ENCODE results near the gene VWA3B. TPM values are rescaled to one million over a fixed set of nuclear protein-coding genes. Genes with fewer than 3 reads are reported as not detected.

The VWA3B gene
- total RNA-seq, 8 experiments from 2014 or later: 0.17 to 2.1 (median 0.44) TPM

- Histone ChIP-seq H3K4me1 (replicated peaks in 1 of 2) (peaks cover 0 to 7% of the 10 kb centered on the region in 2 donors), H3K4me3 (no peak overlapping the region), H3K27ac (no peak overlapping the region)
- in situ Hi-C loops (cut with MboI; ENCODE audit: low pct_unique_long_range_greater_than_20kb in 2 of 9, low sequenced_read_pairs in 9 of 9, unreplicated experiment in 9 of 9): no loop called here
- ATAC-seq (replicated peaks in 6 of 8): peak in 2 of 8 experiments; percentile 57 to 60
- WGBS, 10 experiments: 54 to 100% (median 97%) methylated on average over 2 to 4 of the region's 4 CpGs; no CpG with 5 or more reads in 2 of the 10 experiments
These were observed 21.2 kb upstream of the VWA3B start for GRCh38 chr2:98065808-98066207.

DNA sequence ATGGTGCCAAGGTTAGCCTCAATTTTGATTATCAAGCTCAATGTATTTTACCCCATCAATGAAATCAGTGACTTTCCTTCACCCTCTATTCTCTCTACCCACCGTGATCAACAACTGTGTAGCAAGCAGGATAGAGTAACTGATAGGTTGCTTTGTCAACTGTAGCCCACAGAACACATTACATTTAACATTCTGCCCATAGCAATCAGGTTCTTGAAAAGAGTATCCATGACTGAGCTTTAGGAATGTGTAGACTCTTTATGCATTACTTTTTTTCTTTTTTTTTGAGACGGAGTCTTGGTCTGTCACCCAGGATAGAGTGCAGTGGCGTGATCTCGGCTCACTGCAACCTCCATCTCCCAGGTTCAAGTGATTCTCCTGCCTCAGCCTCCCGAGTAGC, 19.8 kb upstream of the VWA3B start:
- no peak overlapping the region for H3K4me3 ChIP-seq
- peak in 3 of 8 experiments; percentile 55 to 93 (median 71) for ATAC-seq (replicated peaks in 6 of 8)

GRCh38 chr2:98070081-98070480, 16.9 kb upstream of the VWA3B start:
- Histone ChIP-seq H3K27ac (no peak overlapping the region), H3K4me3 (no peak overlapping the region), H3K4me1 (replicated peaks in 1 of 2) (peaks cover 0 to 2% of the 10 kb centered on the region in 2 donors)
- in situ Hi-C loops (cut with MboI; ENCODE audit: low pct_unique_long_range_greater_than_20kb in 2 of 9, low sequenced_read_pairs in 9 of 9, unreplicated experiment in 9 of 9): no loop called here
- WGBS, 10 experiments: 0 to 79% (median 44%) methylated on average over 1 to 8 of the region's 11 CpGs; no CpG with 5 or more reads in 4 of the 10 experiments
- ATAC-seq (replicated peaks in 6 of 8): no peak

More for the DNA sequence above, 19.8 kb upstream of the VWA3B start:
- in situ Hi-C loops (cut with MboI; ENCODE audit: low pct_unique_long_range_greater_than_20kb in 2 of 9, low sequenced_read_pairs in 9 of 9, unreplicated experiment in 9 of 9): no loop called here
- Histone ChIP-seq H3K4me1 (replicated peaks in 1 of 2) (peaks cover 0 to 7% of the 10 kb centered on the region in 2 donors), H3K27ac (no peak overlapping the region)
- WGBS, 10 experiments: 30 to 100% (median 75%) methylated on average over 1 to 3 of the region's 5 CpGs; no CpG with 5 or more reads in 3 of the 10 experiments

GRCh38 chr2:98072442-98072841, 14.5 kb upstream of the VWA3B start:
- Histone ChIP-seq H3K4me1 (replicated peaks in 1 of 2) (peaks cover 0 to 2% of the 10 kb centered on the region in 2 donors), H3K27ac (no peak overlapping the region), H3K4me3 (no peak overlapping the region)
- no peak for ATAC-seq (replicated peaks in 6 of 8)
- in situ Hi-C loops (cut with MboI; ENCODE audit: low pct_unique_long_range_greater_than_20kb in 2 of 9, low sequenced_read_pairs in 9 of 9, unreplicated experiment in 9 of 9): no loop called here
- WGBS, 10 experiments: 0 to 100% (median 67%) methylated on average over 1 to 7 of the region's 7 CpGs

- WGBS, 10 experiments: 45 to 100% (median 84%) methylated on average over 1 to 2 of the region's 2 CpGs; no CpG with 5 or more reads in 2 of the 10 experiments
- no peaks in the 10 kb centered on the region for H3K4me1 ChIP-seq (replicated peaks in 1 of 2)
- in situ Hi-C loops (cut with MboI; ENCODE audit: low pct_unique_long_range_greater_than_20kb in 2 of 9, low sequenced_read_pairs in 9 of 9, unreplicated experiment in 9 of 9): no loop called here
- no peak overlapping the region for H3K4me3 ChIP-seq
- no peak for ATAC-seq (replicated peaks in 6 of 8)
- H3K27ac ChIP-seq: no peak overlapping the region
These were observed 8.3 kb upstream of the VWA3B start for GRCh38 chr2:98078701-98079100.

DNA sequence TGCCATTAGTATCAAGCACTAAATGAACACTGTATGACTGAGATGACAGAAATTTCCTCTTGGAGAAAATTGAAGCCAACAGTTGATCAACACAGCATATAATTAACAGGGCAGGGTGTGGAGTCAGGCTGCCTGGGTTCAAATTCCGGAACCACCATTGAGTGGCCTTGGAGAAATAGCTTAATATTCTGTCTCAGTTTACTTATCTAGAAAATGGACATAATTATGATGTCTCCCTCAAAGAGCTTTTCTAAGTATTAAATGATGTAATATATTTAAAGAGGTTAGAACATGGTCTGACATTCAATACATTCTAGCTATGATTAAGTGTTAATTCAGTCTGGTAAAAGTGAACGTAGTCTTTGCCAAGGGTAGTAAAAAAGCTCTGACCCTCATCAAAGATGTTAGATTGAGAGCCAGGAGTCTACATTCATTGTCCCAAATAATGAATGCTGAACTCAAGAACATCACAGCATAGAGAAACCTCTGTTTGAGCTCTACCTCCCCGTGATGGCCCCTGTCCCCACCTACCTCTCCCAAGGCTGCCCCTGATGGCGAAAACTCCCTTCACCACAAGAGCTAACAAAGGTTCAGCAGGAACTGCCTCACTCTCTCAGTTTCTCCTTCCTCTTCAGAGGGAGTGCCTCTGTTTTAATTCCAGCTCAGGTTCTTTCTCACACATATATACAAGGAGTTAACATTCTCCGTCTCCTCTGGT, 2.7 kb upstream of the VWA3B start:
- 17 to 89% (median 75%) methylated on average over 1 to 4 of the region's 5 CpGs; no CpG with 5 or more reads in 2 of the 10 experiments for WGBS, 10 experiments
- H3K27ac ChIP-seq: no peak overlapping the region
- ATAC-seq (replicated peaks in 6 of 8): no peak
- in situ Hi-C loops (cut with MboI; ENCODE audit: low pct_unique_long_range_greater_than_20kb in 2 of 9, low sequenced_read_pairs in 9 of 9, unreplicated experiment in 9 of 9): no loop called here
- H3K4me3 ChIP-seq: no peak overlapping the region
- no peaks in the 10 kb centered on the region for H3K4me1 ChIP-seq (replicated peaks in 1 of 2)

GRCh38 chr2:98084869-98085238, 2.1 kb upstream of the VWA3B start:
- no peak overlapping the region for H3K4me3 ChIP-seq
- no peak for ATAC-seq (replicated peaks in 6 of 8)
- H3K27ac ChIP-seq: no peak overlapping the region
- in situ Hi-C loops (cut with MboI; ENCODE audit: low pct_unique_long_range_greater_than_20kb in 2 of 9, low sequenced_read_pairs in 9 of 9, unreplicated experiment in 9 of 9): no loop called here
- H3K4me1 ChIP-seq (replicated peaks in 1 of 2): no peaks in the 10 kb centered on the region
- WGBS, 10 experiments: 36 to 100% (median 67%) methylated on average over 1 to 3 of the region's 3 CpGs; no CpG with 5 or more reads in 2 of the 10 experiments

GRCh38 chr2:98085649-98086048, 1.3 kb upstream of the VWA3B start:
- no peak overlapping the region for H3K4me3 ChIP-seq
- H3K27ac ChIP-seq: no peak overlapping the region
- in situ Hi-C loops (cut with MboI; ENCODE audit: low pct_unique_long_range_greater_than_20kb in 2 of 9, low sequenced_read_pairs in 9 of 9, unreplicated experiment in 9 of 9): no loop called here
- H3K4me1 ChIP-seq (replicated peaks in 1 of 2): no peaks in the 10 kb centered on the region
- ATAC-seq (replicated peaks in 6 of 8): peak in 1 of 8 experiments; percentile 10
- WGBS, 10 experiments: 21 to 92% (median 80%) methylated on average over 2 to 4 of the region's 5 CpGs; no CpG with 5 or more reads in 1 of the 10 experiments

DNA sequence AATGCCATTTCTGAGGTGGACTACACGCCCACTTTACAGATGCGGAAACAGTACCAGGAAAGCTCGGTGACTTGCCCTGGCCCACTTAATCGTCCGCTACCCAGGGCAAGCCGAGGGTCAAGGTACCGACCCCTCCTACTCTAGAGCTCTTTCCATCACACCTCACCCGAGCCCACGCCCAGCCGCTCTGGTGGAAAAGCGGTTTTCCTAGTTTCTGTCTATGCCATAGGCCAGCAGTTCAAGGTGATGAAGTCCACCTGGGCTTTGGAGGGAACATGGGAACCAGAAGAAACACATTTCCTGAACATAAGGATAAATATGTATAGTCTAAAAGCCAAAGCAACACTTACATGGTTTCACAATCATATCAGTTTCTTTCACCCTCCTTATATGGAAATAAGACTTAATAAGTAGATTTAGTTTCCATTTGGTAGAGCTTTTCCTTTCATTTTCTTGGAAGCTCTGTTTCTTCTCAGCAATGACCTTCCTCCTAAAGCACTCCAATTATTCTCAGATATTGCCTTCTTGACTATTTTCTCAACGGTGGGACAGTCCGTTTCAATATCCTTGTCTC, 567 bp downstream of the VWA3B start:
- WGBS, 10 experiments: 38 to 100% (median 78%) methylated on average over 1 to 9 of the region's 13 CpGs; no CpG with 5 or more reads in 1 of the 10 experiments
- in situ Hi-C loops (cut with MboI; ENCODE audit: low pct_unique_long_range_greater_than_20kb in 2 of 9, low sequenced_read_pairs in 9 of 9, unreplicated experiment in 9 of 9): no loop called here
- Histone ChIP-seq H3K27ac (no peak overlapping the region), H3K4me3 (peak overlapping the region; percentile 48 to 62 (median 49)), H3K4me1 (replicated peaks in 1 of 2) (no peaks in the 10 kb centered on the region)
- ATAC-seq (replicated peaks in 6 of 8): peak in 1 of 8 experiments; percentile 0

DNA sequence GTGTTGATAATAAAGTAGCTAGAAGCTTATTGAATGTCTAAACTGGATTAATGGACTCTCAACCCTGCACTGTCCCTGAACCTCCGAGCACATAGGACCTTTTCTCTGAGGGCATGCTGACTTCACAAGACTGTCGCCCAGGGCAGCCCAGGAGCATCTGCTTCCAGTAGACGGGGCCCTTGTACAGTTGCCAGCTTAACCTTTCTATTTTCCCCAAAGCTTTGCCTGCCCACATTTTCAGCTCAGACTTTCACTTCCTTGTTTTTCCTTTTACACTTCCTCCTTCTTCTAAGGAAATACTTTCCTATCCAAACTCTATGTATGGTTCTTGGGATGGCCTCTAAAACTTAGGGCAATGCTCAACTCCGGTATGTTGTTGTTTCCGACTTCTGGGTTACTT, 1.3 kb downstream of the VWA3B start:
- H3K4me1 ChIP-seq (replicated peaks in 1 of 2): no peaks in the 10 kb centered on the region
- in situ Hi-C loops (cut with MboI; ENCODE audit: low pct_unique_long_range_greater_than_20kb in 2 of 9, low sequenced_read_pairs in 9 of 9, unreplicated experiment in 9 of 9): no loop called here
- no peak overlapping the region for H3K27ac ChIP-seq
- WGBS, 10 experiments: 73 to 100% (median 93%) methylated on average over 2 to 4 of the region's 5 CpGs; no CpG with 5 or more reads in 1 of the 10 experiments
- ATAC-seq (replicated peaks in 6 of 8): peak in 1 of 8 experiments; percentile 18
- H3K4me3 ChIP-seq: no peak overlapping the region

- Histone ChIP-seq H3K27ac (no peak overlapping the region), H3K4me1 (replicated peaks in 1 of 2) (no peaks in the 10 kb centered on the region), H3K4me3 (no peak overlapping the region)
- in situ Hi-C loops (cut with MboI; ENCODE audit: low pct_unique_long_range_greater_than_20kb in 2 of 9, low sequenced_read_pairs in 9 of 9, unreplicated experiment in 9 of 9): no loop called here
- no peak for ATAC-seq (replicated peaks in 6 of 8)
These were observed 3.0 kb downstream of the VWA3B start for GRCh38 chr2:98089941-98090340.

GRCh38 chr2:98090951-98091350, 4.0 kb downstream of the VWA3B start:
- WGBS, 10 experiments: 62 to 100% (median 81%) methylated on average over 2 to 8 of the region's 8 CpGs; no CpG with 5 or more reads in 2 of the 10 experiments
- Histone ChIP-seq H3K4me3 (no peak overlapping the region), H3K4me1 (replicated peaks in 1 of 2) (no peaks in the 10 kb centered on the region), H3K27ac (no peak overlapping the region)
- in situ Hi-C loops (cut with MboI; ENCODE audit: low pct_unique_long_range_greater_than_20kb in 2 of 9, low sequenced_read_pairs in 9 of 9, unreplicated experiment in 9 of 9): no loop called here
- no peak for ATAC-seq (replicated peaks in 6 of 8)

DNA sequence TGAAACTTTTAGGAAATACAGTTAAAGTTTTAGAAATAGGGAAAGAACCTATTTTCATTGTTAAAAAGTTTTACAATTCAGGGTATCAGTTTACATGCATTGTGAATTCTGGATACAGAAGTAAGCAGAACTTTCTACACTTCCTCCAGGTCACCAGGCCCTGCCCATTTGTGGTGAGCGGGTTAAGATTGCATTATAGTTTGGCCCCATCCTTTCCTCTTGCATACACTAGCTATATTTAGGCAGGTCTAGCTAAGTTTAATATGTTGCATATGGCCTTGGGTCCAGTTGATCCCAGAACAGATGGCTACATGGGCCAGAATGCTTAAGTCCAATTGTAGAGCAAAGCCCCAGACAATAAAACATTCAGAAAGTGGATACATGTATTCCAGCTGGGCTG, 4.8 kb downstream of the VWA3B start:
- in situ Hi-C loops (cut with MboI; ENCODE audit: low pct_unique_long_range_greater_than_20kb in 2 of 9, low sequenced_read_pairs in 9 of 9, unreplicated experiment in 9 of 9): no loop called here
- no peak for ATAC-seq (replicated peaks in 6 of 8)
- Histone ChIP-seq H3K4me1 (replicated peaks in 1 of 2) (no peaks in the 10 kb centered on the region), H3K27ac (no peak overlapping the region), H3K4me3 (no peak overlapping the region)
- 38 to 100% (median 100%) methylated on average over 1 of the region's 1 CpG; no CpG with 5 or more reads in 2 of the 10 experiments for WGBS, 10 experiments
